IMR-90 (cell line): ENCODE data around the gene EPHB1. TPM values are rescaled to one million over a fixed set of nuclear protein-coding genes. Genes with fewer than 3 reads are reported as not detected.

Source experiments
- ATAC-seq: fragments of 200-7000 bp; cut with Tn5 transposase; 2 replicates; pipeline ENCODE4 v1.9.1; 2020; ENCODE audit warnings: low read depth, mild to moderate bottlenecking, moderate library complexity
- BruUV-seq: library from RNA; stranded (reverse); fragments of 400-500 nt; replicated peaks from 2 replicates; lab custom pipeline; 2021; lab: Mats Ljungman, UMichigan
- CTCF ChIA-PET: fragments of 300-600 bp; formaldehyde crosslinking; extraction: SDS; loops from one replicate; lab custom pipeline; 2021; ENCODE audit warnings: antibody characterized with exemption; lab: Yijun Ruan, JAX
- POLR2A ChIA-PET: fragments of 300-600 bp; sonication (Branson Sonifier 250); formaldehyde crosslinking; loops from one replicate; lab custom pipeline; 2022; ENCODE audit warnings: antibody characterized with exemption; ENCODE audit not compliant: unreplicated experiment; lab: Charles Lee
- DNase-seq: peaks from one replicate; pipeline ENCODE4 v3.0.0; 2013
- H2AFZ ChIP-seq: replicated peaks from 2 replicates; pipeline ENCODE3; 2013; ENCODE audit warnings: low read length, mild to moderate bottlenecking; ENCODE audit not compliant: poor library complexity
- H2AK5ac ChIP-seq: 2 replicates; pipeline ENCODE4 v1.6.1; 2013; ENCODE audit warnings: low read depth, low read length, inconsistent platforms
- H2AK9ac ChIP-seq: replicated peaks from 2 replicates; pipeline ENCODE3; 2013; ENCODE audit warnings: mild to moderate bottlenecking, low read depth, low read length, moderate library complexity; ENCODE audit not compliant: poor library complexity
- H2BK120ac ChIP-seq: 2 replicates; pipeline ENCODE4 v1.6.1; 2013; ENCODE audit warnings: low read depth, low read length, inconsistent platforms
- H2BK15ac ChIP-seq: 3 replicates; pipeline ENCODE4 v1.6.1; 2013; ENCODE audit warnings: low read depth, low read length, inconsistent platforms
- H2BK20ac ChIP-seq: 2 replicates; pipeline ENCODE4 v1.6.1; 2013; ENCODE audit warnings: low read depth, mild to moderate bottlenecking, inconsistent platforms, low read length, moderate library complexity
- H2BK5ac ChIP-seq: 2 replicates; pipeline ENCODE4 v1.6.1; 2013; ENCODE audit warnings: mild to moderate bottlenecking, low read depth, low read length, inconsistent platforms; ENCODE audit not compliant: poor library complexity, severe bottlenecking
- H3K14ac ChIP-seq: replicated peaks from 2 replicates; pipeline ENCODE4 v1.6.1; 2013; ENCODE audit warnings: low read depth, low read length, inconsistent platforms
- H3K18ac ChIP-seq: 2 replicates; pipeline ENCODE4 v1.6.1; 2013; ENCODE audit warnings: low read depth, low read length, control low read depth
- H3K23ac ChIP-seq: 2 replicates; pipeline ENCODE4 v1.6.1; 2013; ENCODE audit warnings: low read depth, low read length, inconsistent platforms
- H3K27ac ChIP-seq: 2 replicates; pipeline ENCODE4 v1.5.1; 2013; ENCODE audit warnings: mild to moderate bottlenecking, control low read depth, low read length; ENCODE audit not compliant: insufficient read depth
- H3K27me3 ChIP-seq: 2 replicates; pipeline ENCODE4 v1.6.1; 2013; ENCODE audit warnings: low read length; ENCODE audit not compliant: control insufficient read depth, insufficient read depth
- H3K36me3 ChIP-seq: 2 replicates; pipeline ENCODE4 v1.6.1; 2013; ENCODE audit warnings: low read length, mixed read lengths; ENCODE audit not compliant: control insufficient read depth, insufficient read depth
- H3K4ac ChIP-seq: 2 replicates; pipeline ENCODE4 v1.6.1; 2013; ENCODE audit warnings: low read depth, low read length, inconsistent platforms
- H3K4me1 ChIP-seq: 2 replicates; pipeline ENCODE4 v1.6.1; 2013; ENCODE audit warnings: low read length, mixed read lengths; ENCODE audit not compliant: control insufficient read depth, insufficient read depth
- H3K4me2 ChIP-seq: 2 replicates; pipeline ENCODE4 v1.6.1; 2013; ENCODE audit warnings: low read depth, mild to moderate bottlenecking, control low read depth, low read length, moderate library complexity
- H3K4me3 ChIP-seq: 2 replicates; pipeline ENCODE4 v1.5.1; 2013; ENCODE audit warnings: low read depth, mild to moderate bottlenecking, control low read depth, low read length, moderate library complexity; ENCODE audit not compliant: insufficient read depth
- H3K56ac ChIP-seq: 2 replicates; pipeline ENCODE4 v1.6.1; 2013; ENCODE audit warnings: low read length, inconsistent platforms; ENCODE audit not compliant: insufficient read depth; ENCODE audit errors: extremely low read depth
- H3K79me1 ChIP-seq, 2 experiments: 2 replicates each; pipeline ENCODE4 v1.6.1; 2013; ENCODE audit warnings: low read length in 2 of 2, inconsistent platforms in 1 of 2, low read depth in 1 of 2
- H3K9ac ChIP-seq: 2 replicates; pipeline ENCODE4 v1.6.1; 2013; ENCODE audit warnings: low read depth, low read length, control low read depth
- H3K9me1 ChIP-seq: 2 replicates; pipeline ENCODE4 v1.6.1; 2013; ENCODE audit warnings: low read length, inconsistent platforms; ENCODE audit not compliant: insufficient read depth
- H3K9me3 ChIP-seq: 2 replicates; pipeline ENCODE4 v1.6.1; 2013; ENCODE audit warnings: low read length; ENCODE audit not compliant: control insufficient read depth, insufficient read depth
- H4K20me1 ChIP-seq: 2 replicates; pipeline ENCODE4 v1.6.1; 2013; ENCODE audit warnings: low read length, inconsistent platforms; ENCODE audit not compliant: insufficient read depth
- H4K5ac ChIP-seq: 2 replicates; pipeline ENCODE4 v1.6.1; 2013; ENCODE audit warnings: mild to moderate bottlenecking, low read depth, low read length, control low read depth
- H4K8ac ChIP-seq, 2 experiments: 2 replicates each; pipeline ENCODE4 v1.6.1; 2013; ENCODE audit warnings: low read depth in 2 of 2, low read length in 2 of 2, control low read depth in 1 of 2, inconsistent platforms in 1 of 2
- H4K91ac ChIP-seq: 2 replicates; pipeline ENCODE4 v1.6.1; 2013; ENCODE audit warnings: low read depth, low read length, inconsistent platforms; ENCODE audit not compliant: insufficient read depth
- CHD1 ChIP-seq: IDR thresholded peaks from 2 replicates; pipeline ENCODE4 v1.6.1; 2012; ENCODE audit warnings: low read depth, low read length, improper control_type of control experiment
- ELK1 ChIP-seq: fragments of 150-350 bp; IDR thresholded peaks from 2 replicates; pipeline ENCODE4 v1.6.1; 2016; ENCODE audit warnings: low read depth, mild to moderate bottlenecking, low read length, moderate library complexity, borderline replicate concordance
- NFE2L2 ChIP-seq: fragments of 150-350 bp; IDR thresholded peaks from 2 replicates; pipeline ENCODE4 v1.6.1; 2016; ENCODE audit warnings: low read depth, mild to moderate bottlenecking, low read length
- POLR2A ChIP-seq: IDR thresholded peaks from 2 replicates; pipeline ENCODE4 v1.6.1; 2012; ENCODE audit warnings: mild to moderate bottlenecking, low read depth, low read length
- RAD21 ChIP-seq: IDR thresholded peaks from 2 replicates; pipeline ENCODE4 v1.6.1; 2012; ENCODE audit warnings: low read length, improper control_type of control experiment
- RCOR1 ChIP-seq: IDR thresholded peaks from 2 replicates; pipeline ENCODE4 v1.6.1; 2012; ENCODE audit warnings: mild to moderate bottlenecking, low read length, improper control_type of control experiment; ENCODE audit not compliant: insufficient replicate concordance
- RFX5 ChIP-seq: IDR thresholded peaks from 2 replicates; pipeline ENCODE4 v1.8.0; 2012; ENCODE audit warnings: low read depth, mild to moderate bottlenecking, low read length, moderate library complexity
- WGBS, 2 experiments: methylation state at CpG; one replicate each; pipeline versions ENCODE4 v1.1.5 to v1.1.7; 2013; ENCODE audit warnings: missing lambda C conversion rate in 2 of 2; ENCODE audit not compliant: insufficient read length in 1 of 2; ENCODE audit errors: extremely low coverage in 2 of 2; 5-methylcytosine and 5-hydroxymethylcytosine counted together
- dilution Hi-C: fragments of 300-500 bp; cut with HindIII; formaldehyde crosslinking; loops from one replicate; pipeline ENCODE4 v1.14.3; 2018; ENCODE audit warnings: low sequenced_read_pairs; ENCODE audit not compliant: unreplicated experiment
- in situ Hi-C: fragments of 300-500 bp; cut with MboI; formaldehyde crosslinking; loops from 3 replicates; pipeline ENCODE4 v1.14.3; 2019; ENCODE audit warnings: low sequenced_read_pairs, inconsistent platforms, mixed read lengths
- intact Hi-C: fragments of 100-400 bp; cut with micrococcal nuclease; formaldehyde crosslinking; loops from 2 replicates; pipeline ENCODE4 v1.10.0; 2022
- polyA plus RNA-seq, 3 experiments: library from polyadenylated mRNA; depleted of rRNA; stranded (reverse); fragments of >200 nt; gene quantifications; 2 replicates each; pipeline ENCODE4 v1.2.3, GENCODE V29; 2012; ENCODE audit warnings: low replicate concordance in 1 of 3
- total RNA-seq: library from RNA; depleted of rRNA; stranded (reverse); fragments of >200 nt; gene quantifications from 2 replicates; pipeline ENCODE4 v1.2.3, GENCODE V29; 2012

EPHB1 gene
- total and polyA plus RNA-seq, 2 of the 4 experiments (the other 2 are of a cell fraction): 0.17 to 0.36 TPM

DNA sequence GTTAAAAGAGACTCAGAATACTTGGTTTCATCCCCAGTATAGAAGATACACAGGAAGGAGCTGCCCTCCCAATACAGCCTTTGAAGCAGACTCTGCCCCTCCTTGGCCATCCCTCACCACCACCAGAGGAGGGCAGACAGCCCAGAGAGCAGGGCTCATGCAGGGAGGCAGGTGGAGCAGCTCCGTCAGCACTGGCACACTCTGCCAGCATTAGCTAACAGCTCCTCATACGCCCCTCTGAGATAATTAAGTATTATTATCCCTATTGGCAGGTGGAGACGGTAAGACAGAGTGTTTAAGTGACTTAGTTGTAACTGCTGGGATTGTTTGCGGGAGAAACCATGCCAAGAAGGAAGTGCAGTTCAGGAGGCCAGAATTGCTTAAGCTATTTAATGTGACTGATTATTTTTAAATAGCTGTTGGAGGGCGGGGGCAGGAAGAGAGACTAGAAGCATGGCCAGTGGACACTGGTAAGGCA, 434.0 kb downstream of the EPHB1 start:
- no peak overlapping the region for H3K56ac ChIP-seq
- no peak overlapping the region for H4K5ac ChIP-seq
- H4K91ac ChIP-seq: no peak overlapping the region
- H4K20me1 ChIP-seq: no peaks in the 10 kb centered on the region
- intact Hi-C loops: no loop called here
- no peaks in the 10 kb centered on the region for H3K27me3 ChIP-seq
- H3K36me3 ChIP-seq: no peaks in the 10 kb centered on the region
- TF ChIP-seq POLR2A (no peak), RAD21 (no peak), CHD1 (no peak), RFX5 (no peak), NFE2L2 (no peak), ELK1 (no peak), RCOR1 (no peak)
- H3K9me3 ChIP-seq: peaks cover 3% of the 10 kb centered on the region
- H3K79me1 ChIP-seq: no peaks in the 10 kb centered on the region
- H3K14ac ChIP-seq: no peak overlapping the region
- dilution Hi-C loops: no loop called here
- no peak overlapping the region for H3K27ac ChIP-seq
- H3K4me3 ChIP-seq: no peak overlapping the region
- in situ Hi-C loops: no loop called here
- H3K9ac ChIP-seq: no peak overlapping the region
- H3K4me2 ChIP-seq: no peak overlapping the region
- H3K9me1 ChIP-seq: no peaks in the 10 kb centered on the region
- 0% methylated on average over 2 of the region's 5 CpGs; no CpG with 5 or more reads in 1 of the 2 experiments for WGBS, 2 experiments
- no peak overlapping the region for H2AK5ac ChIP-seq
- BruUV-seq: no TSS peak
- no peak for DNase-seq
- H3K4ac ChIP-seq: no peak overlapping the region
- H3K18ac ChIP-seq: no peak overlapping the region
- CTCF ChIA-PET: no interaction called here
- H3K4me1 ChIP-seq: no peaks in the 10 kb centered on the region
- H2AFZ ChIP-seq: no peak overlapping the region
- no peak overlapping the region for H2BK15ac ChIP-seq
- no peak overlapping the region for H4K8ac ChIP-seq
- H2BK120ac ChIP-seq: no peak overlapping the region
- no peak overlapping the region for H2BK5ac ChIP-seq
- H2BK20ac ChIP-seq: no peak overlapping the region
- no peak overlapping the region for H3K23ac ChIP-seq
- POLR2A ChIA-PET: no interaction called here
- H2AK9ac ChIP-seq: no peak overlapping the region
- ATAC-seq: no peak
